ENCODE data around the gene ZNFX1.
A peak's percentile ranks its signal among the peaks of the same experiment; 100 is the strongest.
"Not testable (repeated sequence)": the region's sequence is repeated elsewhere in the genome, so short reads cannot be mapped to it uniquely, and the experiment has no call there.

ZNFX1 gene

DNA sequence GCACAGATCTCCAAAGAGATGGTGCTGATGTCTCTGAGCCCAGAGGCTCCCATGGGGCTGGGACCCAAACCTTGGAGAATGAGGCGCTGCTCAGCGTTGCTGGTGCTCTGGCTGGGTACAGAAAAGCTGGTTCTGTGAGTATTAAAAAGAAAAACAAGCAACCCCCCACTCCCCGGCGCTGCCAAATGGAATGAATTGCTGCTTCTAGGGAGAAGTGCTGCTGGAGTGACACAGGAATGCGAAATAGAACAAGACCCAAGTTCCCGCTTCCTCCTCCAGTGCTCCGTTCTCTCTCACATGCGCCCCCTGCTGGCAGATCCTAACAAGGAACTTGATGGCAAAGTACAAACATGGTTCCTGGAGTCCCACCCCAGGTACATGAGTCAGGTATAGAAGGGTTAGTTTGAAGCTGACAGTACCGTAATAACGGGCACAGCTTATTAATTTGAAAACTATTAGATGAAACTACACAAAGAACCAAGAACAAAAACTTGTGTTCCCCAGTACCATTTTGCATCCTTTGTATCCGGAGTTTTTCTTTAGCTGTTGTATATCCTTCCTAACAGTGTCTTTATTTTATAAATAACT is 60.8 kb downstream of the ZNFX1 start:
- H3K4me3 Mint-ChIP-seq, result no peak overlapping the region
- peak; percentile 95 for DNase-seq
- peaks cover 11% of the 10 kb centered on the region for H3K36me3 Mint-ChIP-seq
- CTCF ChIA-PET, result interaction anchor here (0.7 to 6.7 kb wide), 39 partner anchors 9 to 409 kb away, joined by 3 to 85 read pairs (median 5); partner anchors contain the start of gene STAU1
- peak overlapping the region; percentile 12 for H3K27ac Mint-ChIP-seq
- peaks cover 15% of the 10 kb centered on the region for H3K27me3 Mint-ChIP-seq
- H3K9me3 Mint-ChIP-seq, result no peaks in the 10 kb centered on the region
- H3K4me1 Mint-ChIP-seq, result peaks cover 27% of the 10 kb centered on the region

DNA sequence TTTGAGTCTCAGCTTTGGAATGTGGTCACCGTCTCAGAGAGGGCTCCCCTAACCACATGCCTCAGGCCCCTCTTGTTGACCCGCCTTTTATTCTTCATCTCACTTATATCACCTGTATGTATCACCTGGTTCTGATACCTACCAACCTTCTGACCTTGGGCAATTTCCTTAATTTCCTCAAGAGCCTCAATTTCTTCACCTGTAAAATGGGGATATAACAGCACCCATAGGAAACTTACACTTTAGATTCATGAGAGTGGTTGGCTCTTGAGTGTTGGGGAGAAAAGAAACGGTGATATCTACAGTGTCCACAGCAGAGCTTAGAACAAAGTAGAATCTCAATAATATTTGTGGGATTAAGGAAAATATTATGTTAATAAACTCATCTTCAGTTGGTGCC is 62.6 kb downstream of the ZNFX1 start:
- CTCF ChIA-PET, result interaction anchor here (6.7 kb wide), 1 partner anchor 82 kb away, joined by 85 read pairs; no protein-coding TSS in a partner anchor
- Mint-ChIP-seq H3K36me3 (peaks cover 4% of the 10 kb centered on the region), H3K9me3 (peaks cover 5% of the 10 kb centered on the region), H3K4me1 (peaks cover 16% of the 10 kb centered on the region), H3K27me3 (peaks cover 15% of the 10 kb centered on the region), H3K4me3 (no peak overlapping the region), H3K27ac (no peak overlapping the region)
- DNase-seq, result no peak

DNA sequence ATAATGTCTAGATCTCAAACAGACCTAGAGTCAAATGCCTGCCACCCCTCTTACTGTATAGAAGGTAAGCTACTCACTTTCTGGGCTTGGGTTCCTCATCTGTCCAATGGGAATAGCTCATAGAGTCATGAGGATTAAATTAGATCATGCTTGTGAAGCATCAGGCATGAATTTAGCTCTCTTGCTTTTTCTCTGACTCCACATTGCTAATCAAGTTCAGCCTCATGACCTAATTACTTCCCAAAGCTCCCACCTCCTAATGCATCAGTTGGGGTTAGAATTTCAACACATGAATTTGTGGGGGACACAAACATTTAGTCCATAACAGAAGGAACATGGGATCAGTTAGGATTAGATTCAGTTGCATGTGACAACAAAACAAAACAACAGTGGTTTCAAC is 63.3 kb downstream of the ZNFX1 start:
- no peak overlapping the region for H3K4me3 Mint-ChIP-seq
- no peak overlapping the region for H3K27ac Mint-ChIP-seq
- CTCF ChIA-PET, result interaction anchor here (6.7 kb wide), 1 partner anchor 81 kb away, joined by 85 read pairs; no protein-coding TSS in a partner anchor
- H3K9me3 Mint-ChIP-seq, result peaks cover 7% of the 10 kb centered on the region
- DNase-seq, result no peak
- peaks cover 10% of the 10 kb centered on the region for H3K4me1 Mint-ChIP-seq
- peaks cover 15% of the 10 kb centered on the region for H3K27me3 Mint-ChIP-seq
- no peaks in the 10 kb centered on the region for H3K36me3 Mint-ChIP-seq

DNA sequence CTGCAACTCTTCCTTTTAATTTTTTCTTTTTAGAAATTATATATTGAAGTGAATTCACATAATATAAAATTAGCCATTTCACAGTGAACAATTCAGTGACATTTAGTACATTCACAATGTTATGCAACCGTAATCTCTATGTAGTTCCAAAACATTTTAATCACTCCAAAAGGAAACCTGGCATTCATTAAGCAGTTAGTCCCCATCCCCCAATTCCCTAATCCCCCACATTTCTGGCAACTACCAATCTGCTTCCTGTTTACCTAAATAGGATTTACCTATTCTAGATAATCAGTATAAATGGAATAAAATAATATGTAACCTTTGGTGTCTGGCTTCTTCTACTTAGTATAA is 67.1 kb downstream of the ZNFX1 start:
- Mint-ChIP-seq H3K4me1 (no peaks in the 10 kb centered on the region), H3K4me3 (no peak overlapping the region), H3K27ac (no peak overlapping the region), H3K27me3 (peaks cover 11% of the 10 kb centered on the region), H3K9me3 (peaks cover 7% of the 10 kb centered on the region), H3K36me3 (no peaks in the 10 kb centered on the region)
- CTCF ChIA-PET, result interaction anchor here (1.0 kb wide), 1 partner anchor 77 kb away, joined by 3 read pairs; no protein-coding TSS in a partner anchor
- no peak for DNase-seq

DNA sequence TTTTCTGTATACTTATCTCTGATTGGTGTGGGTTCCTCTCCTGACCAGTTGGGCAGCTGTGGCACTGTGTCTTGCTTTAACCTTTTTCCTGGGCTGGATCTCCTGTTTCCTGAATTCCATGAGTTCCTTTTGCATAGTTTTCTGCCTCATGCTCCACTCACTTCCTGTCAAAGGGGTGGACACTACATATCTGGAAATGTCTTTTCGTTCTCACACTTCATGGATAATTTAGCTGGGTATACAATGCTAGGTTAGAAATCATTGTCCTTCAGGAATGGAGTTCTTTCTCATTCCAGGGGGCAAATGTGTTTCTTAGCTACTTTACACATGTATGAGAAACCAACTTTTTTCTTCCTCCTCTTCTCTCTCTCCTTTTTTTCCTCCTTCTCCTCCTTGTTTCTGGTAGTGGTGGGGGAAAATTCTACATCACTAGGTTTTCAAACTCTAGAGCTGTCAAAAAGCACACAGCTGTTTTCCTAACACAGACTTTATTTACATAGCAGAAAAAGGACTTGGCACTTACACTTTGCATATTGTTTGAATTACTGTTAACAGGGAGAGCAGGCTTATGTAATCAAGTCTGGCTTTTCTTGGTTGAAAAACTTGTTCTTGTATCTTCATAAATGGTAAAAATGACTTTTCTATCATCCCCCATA is 67.6 kb downstream of the ZNFX1 start:
- peaks cover 9% of the 10 kb centered on the region for H3K27me3 Mint-ChIP-seq
- no peak overlapping the region for H3K4me3 Mint-ChIP-seq
- no peak for DNase-seq
- H3K36me3 Mint-ChIP-seq, result no peaks in the 10 kb centered on the region
- CTCF ChIA-PET, result interaction anchor here (1.0 kb wide), 1 partner anchor 77 kb away, joined by 3 read pairs; no protein-coding TSS in a partner anchor
- no peak overlapping the region for H3K27ac Mint-ChIP-seq
- H3K4me1 Mint-ChIP-seq, result no peaks in the 10 kb centered on the region
- peaks cover 7% of the 10 kb centered on the region for H3K9me3 Mint-ChIP-seq

DNA sequence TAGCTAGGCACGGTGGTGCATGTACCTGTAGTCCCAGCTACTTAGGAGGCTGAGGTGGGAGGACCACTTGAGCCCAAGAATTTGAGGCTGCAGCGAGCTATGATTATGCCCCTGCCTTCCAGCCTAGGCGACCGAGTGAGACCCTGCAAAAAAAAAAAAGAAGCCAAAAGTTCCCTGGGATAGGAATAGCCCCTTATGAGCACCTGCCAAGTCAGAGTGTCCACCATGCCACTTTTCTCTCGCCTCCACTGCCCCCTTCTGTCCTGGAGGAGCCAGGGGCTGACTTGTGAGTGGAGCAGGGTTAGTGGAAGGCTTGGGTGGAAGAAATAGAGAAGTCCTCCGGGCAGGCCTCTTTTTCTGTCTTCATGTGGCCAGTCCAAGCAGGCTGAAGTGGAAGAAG is 70.8 kb downstream of the ZNFX1 start:
- peak; percentile 26 for DNase-seq
- Mint-ChIP-seq H3K36me3 (no peaks in the 10 kb centered on the region), H3K4me1 (no peaks in the 10 kb centered on the region), H3K4me3 (no peak overlapping the region), H3K27me3 (peaks cover 6% of the 10 kb centered on the region), H3K9me3 (peaks cover 7% of the 10 kb centered on the region), H3K27ac (no peak overlapping the region)
- CTCF ChIA-PET, result interaction anchor here (0.6 to 2.2 kb wide), 4 partner anchors 73 to 87 kb away, joined by 3 to 8 read pairs (median 4); no protein-coding TSS in a partner anchor

DNA sequence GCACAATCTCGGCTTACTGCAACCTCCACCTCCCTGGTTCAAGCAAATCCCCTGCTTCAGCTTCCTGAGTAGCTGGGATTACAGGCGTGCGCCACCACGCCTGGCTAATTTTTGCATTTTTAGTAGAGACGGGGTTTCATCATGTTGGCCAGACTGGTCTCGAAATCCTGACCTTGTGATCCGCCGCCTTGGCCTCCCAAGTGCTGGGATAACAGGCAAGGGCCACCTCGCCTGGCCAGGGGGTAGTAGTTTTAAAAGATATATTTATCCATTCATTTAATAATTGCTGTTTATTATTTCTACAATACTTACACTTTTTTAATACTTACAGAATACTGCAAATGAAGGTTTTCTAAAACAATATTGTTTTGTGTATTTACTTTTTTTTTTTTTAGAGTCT is 74.1 kb downstream of the ZNFX1 start:
- no peak for DNase-seq
- Mint-ChIP-seq H3K27ac (no peak overlapping the region), H3K4me3 (no peak overlapping the region), H3K4me1 (no peaks in the 10 kb centered on the region), H3K27me3 (peaks cover 6% of the 10 kb centered on the region), H3K36me3 (no peaks in the 10 kb centered on the region), H3K9me3 (no peaks in the 10 kb centered on the region)
- CTCF ChIA-PET, result interaction anchor here (0.9 to 1.9 kb wide), 2 partner anchors 12 to 14 kb away, joined by 4 to 5 read pairs; no protein-coding TSS in a partner anchor

DNA sequence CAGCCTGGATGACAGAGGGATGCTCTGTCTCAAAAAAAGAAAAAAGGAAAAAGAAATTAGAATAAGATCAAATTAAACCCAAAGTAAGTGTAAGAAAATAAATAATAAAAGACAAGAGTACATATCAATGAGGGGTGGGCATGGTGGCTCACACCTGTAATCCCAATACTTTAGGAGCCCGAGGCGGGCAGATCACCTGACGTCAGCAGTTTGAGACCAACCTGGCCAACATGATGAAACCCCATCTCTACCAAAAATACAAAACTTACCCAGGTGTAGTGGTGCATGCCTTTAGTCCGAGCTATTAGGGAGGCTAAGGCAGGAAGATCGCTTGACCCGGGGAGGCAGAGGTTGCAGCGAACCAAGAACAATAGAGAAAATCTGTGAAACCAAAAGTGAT is 74.8 kb downstream of the ZNFX1 start:
- no peaks in the 10 kb centered on the region for H3K4me1 Mint-ChIP-seq
- DNase-seq, result no peak
- H3K27me3 Mint-ChIP-seq, result peaks cover 6% of the 10 kb centered on the region
- no peak overlapping the region for H3K27ac Mint-ChIP-seq
- CTCF ChIA-PET, result interaction anchor here (1.9 kb wide), 1 partner anchor 14 kb away, joined by 5 read pairs; no protein-coding TSS in a partner anchor
- no peaks in the 10 kb centered on the region for H3K9me3 Mint-ChIP-seq
- H3K4me3 Mint-ChIP-seq, result no peak overlapping the region
- H3K36me3 Mint-ChIP-seq, result no peaks in the 10 kb centered on the region

DNA sequence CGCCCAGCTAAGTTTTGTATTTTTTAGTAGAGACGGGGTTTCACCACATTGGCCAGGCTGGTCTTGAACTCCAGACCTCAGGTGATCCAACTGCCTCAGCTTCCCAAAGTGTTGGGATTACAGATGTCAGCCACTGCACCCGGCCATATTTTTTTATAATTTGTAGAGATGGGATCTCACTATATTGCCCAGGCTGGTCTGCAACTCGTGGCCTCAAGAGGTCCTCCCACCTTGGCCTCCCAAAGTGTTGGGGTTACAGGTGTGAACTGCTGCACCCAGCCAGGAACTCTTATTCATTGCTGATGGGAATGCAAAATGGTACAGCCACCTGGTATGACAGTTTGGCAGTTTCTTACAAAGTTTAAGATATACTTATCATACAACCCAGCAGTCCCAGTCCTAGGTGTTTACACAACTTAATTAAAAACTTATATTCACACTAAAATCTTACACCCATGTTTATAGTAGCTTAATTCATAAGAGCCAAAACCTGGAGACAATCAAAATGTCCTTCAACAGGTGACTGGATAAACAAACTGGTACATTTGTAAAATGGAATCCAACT is 78.0 kb downstream of the ZNFX1 start:
- Mint-ChIP-seq H3K4me1 (no peaks in the 10 kb centered on the region), H3K36me3 (no peaks in the 10 kb centered on the region), H3K27me3 (peaks cover 6% of the 10 kb centered on the region), H3K4me3 (no peak overlapping the region), H3K9me3 (no peaks in the 10 kb centered on the region), H3K27ac (no peak overlapping the region)
- DNase-seq, result no peak
- CTCF ChIA-PET, result interaction anchor here (1.5 kb wide), 1 partner anchor 67 kb away, joined by 3 read pairs; no protein-coding TSS in a partner anchor

DNA sequence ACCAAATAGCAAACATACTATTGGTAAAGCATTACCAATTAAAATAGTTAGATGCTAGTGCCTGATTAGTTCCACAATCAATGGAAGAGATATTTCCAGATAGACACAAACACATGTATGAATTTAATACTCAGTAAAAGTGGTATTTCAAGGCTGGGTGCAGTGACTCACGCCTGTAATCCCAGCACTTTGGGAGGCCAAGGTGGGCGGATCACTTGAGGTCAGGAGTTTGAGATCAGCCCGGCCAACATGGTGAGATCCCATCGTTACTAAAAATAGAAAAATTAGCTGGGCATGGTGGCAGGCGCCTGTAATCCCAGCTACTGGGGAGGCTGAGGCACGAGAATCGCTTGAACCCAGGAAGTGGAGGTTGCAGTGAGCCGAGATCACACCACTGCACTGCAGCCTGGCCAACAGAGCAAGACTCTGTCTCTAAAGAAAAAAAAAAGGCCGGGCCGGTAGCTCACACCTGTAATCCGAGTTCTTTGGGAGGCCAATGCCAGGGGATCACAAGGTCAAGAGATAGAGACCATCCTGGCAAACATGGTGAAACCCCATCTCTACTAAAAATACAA is 84.8 kb downstream of the ZNFX1 start:
- not testable (repeated sequence) for DNase-seq, H3K27ac Mint-ChIP-seq, H3K36me3 Mint-ChIP-seq, H3K4me3 Mint-ChIP-seq, H3K9me3 Mint-ChIP-seq, H3K4me1 Mint-ChIP-seq
- CTCF ChIA-PET, result interaction anchor here (1.7 kb wide), 1 partner anchor 25 kb away, joined by 5 read pairs; no protein-coding TSS in a partner anchor
- peaks cover 13% of the 10 kb centered on the region for H3K27me3 Mint-ChIP-seq

Data from activated naive CD4-positive, alpha-beta T cell treated with anti-CD3 and anti-CD28 coated beads, Interleukin-2, amount 10 ng/mL, durations not matched to agents 7 days and 5 days (primary cell).